HG03378 (cell line): ENCODE data around the gene KRT26.
"Not testable (repeated sequence)": the region's sequence is repeated elsewhere in the genome, so short reads cannot be mapped to it uniquely, and the experiment has no call there.

Experiments used
- ATAC-seq: cut with Tn5 transposase; IDR thresholded peaks from one replicate; pipeline ENCODE4 v1.9.1; 2021; ENCODE audit warnings: mild to moderate bottlenecking, moderate library complexity; ENCODE audit not compliant: unreplicated experiment

The KRT26 gene

DNA sequence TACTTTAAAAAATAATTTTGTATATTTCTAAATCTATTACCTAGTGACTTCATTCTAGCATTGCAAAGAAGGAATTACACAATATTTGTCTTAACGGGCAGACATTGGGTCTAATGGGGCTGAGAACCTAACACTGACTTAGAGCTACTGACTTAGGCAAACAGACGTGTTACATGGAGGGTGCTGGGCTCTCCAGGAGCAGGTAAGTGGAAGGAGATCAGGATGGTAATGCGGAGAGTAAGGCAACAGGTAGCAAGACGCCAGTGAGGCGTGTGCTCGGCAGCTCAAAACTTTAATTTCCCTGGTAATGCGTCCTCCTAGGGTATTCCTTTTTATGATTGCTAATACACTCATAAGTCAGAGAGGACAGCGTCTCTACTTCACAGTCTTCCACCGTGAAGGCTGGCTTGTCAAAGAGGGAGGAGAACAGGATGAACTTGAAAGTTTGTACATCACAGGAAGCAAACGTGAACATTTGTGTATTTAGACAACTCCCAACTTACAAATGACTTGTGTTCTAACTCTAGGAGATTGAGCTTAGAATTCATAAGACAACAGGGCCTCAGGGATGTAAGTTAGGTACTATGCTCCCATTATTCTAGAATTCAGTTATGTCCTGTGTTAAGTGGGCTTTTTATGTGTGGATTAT, 23.1 kb upstream of the KRT26 start:
- ATAC-seq, result no peak

DNA sequence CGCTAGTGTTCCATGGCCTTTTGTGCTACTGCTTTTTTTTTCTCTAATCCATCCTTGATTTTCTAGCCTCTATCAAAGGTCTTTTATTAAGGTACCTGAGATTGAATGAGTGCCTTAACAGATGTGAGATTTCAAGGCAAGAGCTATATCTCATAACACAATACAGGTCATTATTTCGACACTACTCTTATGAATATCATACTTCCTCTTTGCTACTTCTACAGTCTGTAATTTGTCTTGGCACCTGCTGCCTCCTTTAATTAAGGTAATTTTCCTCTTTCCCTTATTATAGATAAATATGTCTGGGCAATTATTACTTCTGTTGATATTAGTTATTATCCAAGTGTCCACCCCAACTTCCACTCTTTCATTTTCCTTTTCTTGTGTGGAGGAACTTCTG, 22.5 kb upstream of the KRT26 start:
- ATAC-seq, result no peak

DNA sequence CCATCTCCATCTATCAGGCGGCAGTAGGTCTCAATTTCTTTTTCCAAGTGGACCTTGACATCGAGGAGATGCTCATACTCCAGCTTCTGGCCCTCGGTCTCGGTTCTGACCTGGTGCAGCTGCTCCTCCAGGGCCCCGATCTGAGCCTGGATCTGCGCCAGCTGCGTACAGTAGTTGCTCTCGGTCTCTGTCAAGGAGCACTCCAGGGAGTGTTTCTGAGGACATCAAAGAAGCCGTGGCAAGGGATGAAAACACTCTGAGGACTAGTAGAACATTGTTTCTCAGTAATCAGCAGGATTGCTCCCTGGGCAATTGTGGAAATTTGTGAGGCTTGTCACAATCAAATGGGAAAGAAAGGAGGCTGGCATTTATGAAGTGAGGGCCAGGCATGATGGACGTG, 21.8 kb upstream of the KRT26 start:
- no peak for ATAC-seq

DNA sequence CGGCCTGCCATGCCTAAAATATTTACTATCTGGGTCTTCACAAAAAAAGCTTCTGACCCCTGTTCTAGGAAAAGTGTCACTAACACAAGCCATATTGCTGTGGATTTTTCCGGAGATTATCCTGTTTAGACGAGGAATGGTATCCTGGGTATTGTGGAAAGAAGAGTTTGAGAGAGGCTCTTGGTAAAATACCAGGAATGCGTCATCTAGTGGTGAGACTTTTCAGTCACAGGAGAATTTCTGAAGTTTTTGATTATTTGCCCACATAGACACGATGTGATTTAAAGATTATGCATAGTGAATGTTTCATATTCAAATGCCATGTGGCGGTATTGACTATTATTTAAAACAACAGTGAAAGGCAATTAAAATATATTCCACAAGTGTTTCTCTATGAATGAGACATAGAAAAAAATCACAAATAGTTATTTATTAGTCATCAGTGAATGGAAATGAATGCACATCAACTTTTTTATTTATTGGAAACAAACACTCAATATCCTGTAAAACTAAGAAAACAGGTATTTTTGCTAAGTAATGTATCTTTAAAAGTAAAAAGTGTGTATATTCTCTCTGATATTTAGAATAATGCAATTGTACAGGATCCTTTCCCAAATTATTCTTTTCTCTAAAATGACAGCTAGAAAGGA, 19.9 kb upstream of the KRT26 start:
- no peak for ATAC-seq

DNA sequence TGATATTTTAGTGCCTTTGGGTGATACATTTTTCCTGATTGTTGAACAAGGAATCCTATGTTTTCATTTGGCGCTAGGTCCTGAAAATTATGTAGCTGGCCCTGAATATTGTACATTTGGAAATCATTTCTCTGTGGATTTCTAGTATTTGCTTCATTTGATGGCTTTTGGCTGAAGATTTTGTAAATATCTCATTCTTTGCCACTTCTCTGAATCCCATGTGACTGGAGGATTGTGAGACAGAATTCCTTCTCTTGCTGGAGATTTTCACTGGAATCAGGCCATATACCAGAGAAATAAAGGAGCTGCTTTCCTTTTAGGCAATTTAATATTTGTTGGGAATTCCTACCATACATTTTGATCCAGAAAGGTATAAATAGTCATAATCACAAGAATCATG, 19.1 kb upstream of the KRT26 start:
- ATAC-seq, result no peak

DNA sequence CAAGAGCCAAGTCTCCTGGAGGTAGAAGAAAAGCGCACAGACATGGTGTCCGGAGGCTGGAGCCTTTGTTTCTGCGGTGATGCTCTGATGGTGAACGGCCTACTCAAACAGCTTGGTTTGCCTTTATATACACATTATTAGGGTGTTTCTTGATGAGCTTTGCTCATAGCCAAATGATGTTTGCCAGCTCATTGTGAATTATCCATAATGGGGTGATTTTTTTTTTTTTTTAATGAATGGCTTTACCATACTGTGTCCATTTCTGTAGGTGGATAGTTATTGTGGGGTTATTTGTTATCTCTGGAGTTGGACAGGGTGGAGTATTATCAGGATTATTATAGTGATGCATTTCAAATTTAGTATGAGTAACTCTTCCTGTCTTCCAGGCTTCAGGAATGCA, 10.4 kb upstream of the KRT26 start, which contains the start of gene KRT27:
Gene KRT27, minus strand, starts transcription at position 101 of the 400 bp plus-strand sequence. Its CDS starts 57 bp downstream, at position 44.
- no peak for ATAC-seq

DNA sequence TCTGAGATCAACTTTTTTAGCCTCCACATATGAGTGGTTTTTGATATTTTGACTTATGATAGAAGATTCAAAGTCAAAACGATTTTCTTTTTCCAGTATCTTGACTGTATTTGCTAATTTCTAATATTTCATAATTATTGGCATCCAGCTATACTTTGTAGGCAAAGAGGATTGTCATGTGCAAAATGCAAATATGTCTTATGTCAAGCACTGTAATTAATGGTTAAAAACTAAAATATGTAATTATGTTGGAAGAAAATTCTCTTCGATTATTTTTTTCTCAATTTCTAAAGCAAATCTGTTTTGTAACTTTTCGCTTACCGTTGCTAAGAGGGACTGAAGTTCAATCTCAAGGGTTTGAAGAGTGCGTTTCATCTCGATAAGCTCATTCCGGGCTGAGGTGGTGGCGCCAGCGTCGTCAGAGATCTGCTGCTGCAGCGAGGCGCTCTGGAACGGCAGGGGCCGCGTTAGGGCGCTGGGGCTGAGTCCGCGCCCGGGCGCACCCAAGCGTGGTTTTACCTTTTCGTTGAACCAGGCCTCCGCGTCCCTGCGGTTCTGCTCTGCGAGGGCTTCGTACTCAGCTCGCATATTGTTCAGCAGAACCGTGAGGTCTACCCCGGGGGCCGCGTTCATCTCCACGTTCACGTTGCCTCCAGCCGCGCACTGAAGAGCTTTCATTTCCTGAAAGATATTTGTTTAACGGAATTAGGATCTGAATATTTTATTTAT, 7.3 kb upstream of the KRT26 start:
- no peak for ATAC-seq

DNA sequence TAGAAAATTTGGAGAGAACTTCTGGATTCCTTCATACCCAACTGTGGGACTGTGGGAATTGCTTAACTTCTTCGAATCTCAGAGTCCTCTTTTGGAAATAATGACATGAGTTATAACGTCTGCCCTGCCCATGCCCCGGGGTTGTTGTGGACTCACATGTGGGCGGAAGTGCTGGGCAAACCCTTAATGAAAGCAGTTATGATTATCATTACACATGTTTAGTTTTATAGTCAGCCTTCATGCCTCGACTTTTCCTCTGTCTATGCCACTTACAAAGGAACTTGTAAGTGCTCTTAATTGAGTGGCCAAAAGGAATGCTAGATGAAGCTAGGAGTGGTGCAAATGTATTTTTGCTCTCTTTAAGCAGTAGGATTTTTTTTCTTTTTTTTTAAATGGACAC, 6.5 kb upstream of the KRT26 start:
- ATAC-seq, result no peak

DNA sequence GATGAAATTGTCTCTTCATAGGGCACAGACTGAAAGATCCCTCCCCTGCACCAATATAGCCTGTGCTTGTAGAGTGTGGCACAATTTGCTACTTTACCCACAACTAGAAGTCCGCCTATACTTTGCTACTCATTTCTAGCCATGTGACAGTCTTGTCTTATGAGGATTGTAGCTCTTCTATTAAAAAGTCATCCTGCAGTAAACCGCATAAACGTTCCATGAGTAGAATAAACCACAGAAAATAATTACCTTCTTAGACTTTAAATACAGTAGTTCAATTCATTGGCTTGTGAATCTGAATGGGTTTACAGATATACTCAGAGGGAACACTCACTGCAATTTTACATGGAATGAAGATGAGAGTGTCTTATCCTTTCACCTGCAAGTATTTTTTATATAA, 6.0 kb upstream of the KRT26 start:
- no peak for ATAC-seq

DNA sequence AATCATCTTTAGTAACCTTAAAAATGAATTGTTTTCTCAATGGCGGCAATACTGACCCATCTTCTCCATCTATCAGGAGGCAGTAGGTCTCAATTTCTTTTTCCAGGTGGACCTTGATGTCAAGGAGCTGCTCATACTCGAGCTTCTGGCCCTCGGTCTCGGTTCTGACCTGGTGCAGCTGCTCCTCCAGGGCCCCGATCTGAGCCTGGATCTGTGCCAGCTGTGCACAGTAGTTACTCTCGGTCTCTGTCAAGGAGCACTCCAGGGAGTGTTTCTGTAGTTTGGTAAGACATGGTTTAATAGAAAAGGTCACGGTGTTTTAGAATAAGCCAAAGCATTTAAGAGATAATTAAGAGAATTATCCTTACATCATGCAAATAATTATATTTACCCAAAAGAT, 5.5 kb upstream of the KRT26 start:
- no peak for ATAC-seq

DNA sequence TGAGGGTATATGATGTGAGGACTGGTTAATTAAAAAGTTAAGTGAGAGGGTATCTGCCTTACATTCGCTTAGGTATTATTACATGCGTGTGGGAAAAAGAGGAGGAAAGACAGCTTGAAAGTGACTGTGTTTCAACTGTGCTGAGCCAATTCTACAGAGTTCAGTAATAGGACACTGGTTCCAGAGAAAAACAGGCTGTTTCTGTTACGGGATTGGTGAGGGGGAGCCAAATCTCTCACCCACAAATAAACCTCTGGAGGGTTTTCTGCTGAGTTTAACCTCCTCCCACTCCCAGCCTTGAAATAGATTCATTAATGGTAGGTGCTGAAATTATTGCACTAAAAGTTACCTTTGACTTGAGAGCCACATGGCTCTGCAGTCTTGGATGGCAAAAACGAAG, 3.9 kb upstream of the KRT26 start:
- ATAC-seq, result no peak

DNA sequence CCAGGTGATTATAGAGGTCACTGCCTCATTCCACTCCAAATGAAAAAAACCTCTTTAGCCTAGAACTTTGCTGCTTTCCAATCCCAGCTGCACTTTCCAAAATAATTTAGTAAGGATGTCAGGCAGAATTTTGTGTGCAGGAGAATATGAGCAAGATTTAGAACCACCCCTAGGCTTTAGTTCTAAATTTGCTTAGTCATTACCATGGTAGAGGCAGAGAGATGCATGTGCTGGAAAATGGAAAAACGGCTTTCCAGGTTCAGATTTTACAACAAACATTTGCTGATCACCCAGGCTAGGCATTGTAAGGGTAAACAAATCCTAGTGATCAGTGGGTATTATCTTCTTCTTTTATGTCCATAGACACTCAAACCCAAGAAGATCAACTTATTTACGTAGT, 6.3 kb downstream of the KRT26 start:
- ATAC-seq, result no peak

DNA sequence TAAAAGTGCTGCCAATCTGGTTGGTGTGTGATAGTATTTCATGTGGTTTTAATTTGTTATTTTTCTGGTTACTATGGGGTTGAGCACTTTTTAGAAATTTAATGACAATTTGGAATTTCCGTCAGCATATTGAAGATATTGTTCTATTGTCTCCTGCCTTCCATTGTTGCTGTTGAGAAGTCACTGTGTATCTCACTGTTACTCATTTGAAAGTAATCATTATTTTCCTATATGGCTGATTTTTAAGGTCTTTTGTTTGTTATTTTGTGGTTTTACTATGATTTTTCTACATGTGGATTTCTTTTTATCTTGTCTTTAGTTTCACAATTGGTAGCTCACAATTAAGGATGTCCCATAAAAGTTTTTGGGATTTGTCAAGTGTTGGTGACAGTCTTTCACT, 8.2 kb downstream of the KRT26 start:
- no peak for ATAC-seq

DNA sequence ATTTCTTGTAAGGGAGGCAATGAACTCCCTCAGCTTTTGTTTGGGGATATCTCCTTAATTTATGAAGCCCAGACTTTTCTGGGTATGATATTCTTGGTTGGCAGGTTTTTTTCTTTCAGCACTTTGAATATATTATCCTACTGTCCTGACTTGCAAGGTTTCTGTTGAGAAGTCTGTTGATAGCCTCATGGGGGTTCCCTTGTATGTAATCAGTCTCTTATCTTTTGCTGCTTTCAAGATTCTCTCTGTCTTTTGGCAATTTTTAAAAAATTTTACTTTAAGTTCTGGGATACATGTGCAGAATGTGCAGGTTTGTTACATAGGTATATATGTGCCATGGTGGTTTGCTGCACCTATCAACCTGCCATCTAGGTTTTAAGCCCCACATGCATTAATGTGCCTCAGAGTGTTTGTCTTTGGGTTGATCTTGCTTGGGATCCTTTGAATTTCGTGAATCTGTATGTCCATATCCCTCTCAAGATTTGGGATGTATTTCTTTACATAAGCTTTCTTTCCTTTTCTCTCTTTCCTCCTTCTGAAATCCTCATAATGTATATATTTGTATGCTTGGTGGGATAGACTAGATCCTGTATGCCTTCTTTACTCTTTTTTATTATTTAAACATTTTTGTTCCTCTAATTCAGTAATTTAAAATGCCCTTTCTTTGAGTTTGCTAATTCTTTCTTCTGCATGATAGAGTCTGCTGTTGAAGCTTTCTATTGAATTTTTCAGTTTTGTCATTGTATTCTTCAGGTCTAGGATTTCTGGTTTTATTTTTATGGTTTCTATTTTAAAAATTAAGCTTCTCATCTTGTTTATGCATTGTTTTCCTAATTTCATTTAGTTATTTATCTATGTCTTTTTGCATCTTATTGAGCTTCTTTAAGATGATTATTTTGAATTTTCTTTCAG, 11.6 kb downstream of the KRT26 start:
- ATAC-seq, result no peak

DNA sequence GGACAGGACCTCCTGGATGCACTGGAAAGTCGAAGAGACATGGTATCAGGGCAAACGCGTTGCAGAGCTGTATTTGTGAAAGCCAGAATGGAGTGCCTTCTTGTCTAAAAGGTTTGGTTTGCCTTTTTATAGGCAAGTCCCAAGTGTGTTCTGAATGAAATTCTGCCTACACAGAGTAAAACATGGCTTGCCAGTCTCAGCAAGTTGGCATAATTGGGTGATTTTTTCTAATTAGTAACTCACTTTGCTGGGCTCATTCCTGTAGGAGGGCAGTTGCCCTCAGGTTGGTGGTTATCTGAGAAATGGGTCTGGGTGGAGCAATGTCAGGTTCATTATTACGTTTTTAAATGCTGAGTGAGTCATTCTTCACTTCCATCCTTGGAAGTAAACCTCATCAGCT, 16.8 kb downstream of the KRT26 start, which contains the start of gene KRT25:
Gene KRT25, minus strand, starts transcription at position 101 of the 400 bp plus-strand sequence. Its CDS starts 60 bp downstream, at position 41.
- ATAC-seq, result no peak

DNA sequence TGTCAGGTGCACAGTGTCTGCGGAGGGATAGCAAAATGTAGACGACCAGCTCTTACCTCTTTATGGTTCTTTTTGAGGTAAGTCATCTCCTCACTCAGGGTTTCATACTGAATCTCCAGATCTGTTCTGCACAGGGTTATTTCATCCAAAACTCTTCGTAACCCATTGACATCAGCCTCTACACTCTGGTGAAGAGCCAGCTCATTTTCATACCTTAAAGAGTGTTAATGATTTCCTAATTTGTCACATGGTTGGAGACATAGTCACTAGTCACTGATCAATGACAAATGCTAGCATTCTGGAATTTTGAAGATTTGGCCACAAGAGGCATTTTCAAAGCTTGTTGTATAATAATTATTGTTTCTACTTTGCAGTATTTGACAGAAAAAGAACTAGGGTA, 18.2 kb downstream of the KRT26 start:
- ATAC-seq, result no peak

DNA sequence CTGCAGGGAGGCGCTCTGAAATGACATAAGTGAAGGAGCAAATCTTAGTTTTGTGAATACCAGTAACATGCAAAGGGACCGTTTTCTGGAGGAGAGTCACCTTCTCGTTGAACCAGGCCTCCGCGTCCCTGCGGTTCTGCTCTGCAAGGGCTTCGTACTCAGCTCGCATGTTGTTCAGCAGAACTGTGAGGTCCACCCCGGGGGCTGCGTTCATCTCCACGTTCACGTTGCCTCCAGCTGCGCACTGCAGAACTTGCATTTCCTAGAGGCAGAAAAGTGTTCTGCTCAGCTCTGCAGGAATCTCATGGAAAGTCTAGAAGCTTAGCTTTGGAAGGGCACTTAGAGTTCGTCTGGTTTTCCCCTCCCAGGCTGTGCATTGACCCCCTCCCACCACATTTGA, 20.9 kb downstream of the KRT26 start:
- ATAC-seq, result no peak

DNA sequence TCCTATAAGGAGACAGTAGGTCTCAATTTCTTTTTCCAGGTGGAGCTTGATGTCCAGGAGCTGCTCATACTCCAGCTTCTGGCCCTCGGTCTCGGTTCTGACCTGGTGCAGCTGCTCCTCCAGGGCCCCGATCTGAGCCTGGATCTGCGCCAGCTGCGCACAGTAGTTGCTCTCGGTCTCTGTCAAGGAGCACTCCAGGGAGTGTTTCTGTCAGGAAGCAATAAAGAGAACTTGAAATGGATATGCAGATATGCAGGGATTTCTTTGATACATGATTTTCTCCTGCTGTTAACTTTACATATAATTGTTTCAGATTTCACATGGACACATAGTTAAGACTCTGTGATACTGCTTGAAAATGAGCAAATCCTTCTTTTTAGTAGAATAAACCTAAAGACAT, 21.6 kb downstream of the KRT26 start:
- ATAC-seq, result no peak

DNA sequence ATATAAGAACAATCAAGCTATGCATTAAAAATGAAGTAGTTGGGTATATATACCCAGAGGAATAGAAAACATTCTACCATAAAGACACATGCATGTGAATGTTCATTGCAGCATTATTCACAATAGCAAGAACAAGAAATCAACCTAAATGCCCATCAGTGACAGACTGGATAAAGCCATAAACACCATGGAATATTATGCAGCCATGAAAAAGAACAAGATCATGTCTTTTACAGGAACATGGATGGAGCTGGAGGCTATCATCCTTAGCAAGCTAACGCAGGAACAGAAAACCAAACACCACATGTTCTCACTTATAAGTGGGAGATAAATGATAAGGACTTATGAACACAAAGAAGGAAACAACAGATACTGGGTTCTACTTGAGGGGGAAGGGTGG, 23.3 kb downstream of the KRT26 start:
- not testable (repeated sequence) for ATAC-seq

DNA sequence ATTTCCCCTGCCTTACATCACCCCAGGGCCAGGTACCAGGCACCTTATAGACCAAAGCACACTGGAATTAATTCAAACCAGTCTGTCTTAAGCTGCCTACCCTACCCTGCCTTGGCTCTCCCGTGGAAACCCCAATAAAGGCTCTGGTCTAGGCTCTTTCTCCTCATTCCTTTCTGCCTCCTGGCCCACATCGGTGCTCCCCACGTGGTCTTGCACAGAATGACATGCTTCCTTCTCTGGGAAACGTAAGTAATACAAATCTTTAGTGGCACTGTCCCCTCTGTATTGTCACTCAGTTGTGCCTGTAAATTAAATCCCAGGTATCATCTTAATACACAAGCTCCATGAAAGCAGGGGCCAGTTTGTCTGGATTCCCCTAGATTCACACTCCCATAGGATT, 33.4 kb downstream of the KRT26 start:
- ATAC-seq, result no peak

DNA sequence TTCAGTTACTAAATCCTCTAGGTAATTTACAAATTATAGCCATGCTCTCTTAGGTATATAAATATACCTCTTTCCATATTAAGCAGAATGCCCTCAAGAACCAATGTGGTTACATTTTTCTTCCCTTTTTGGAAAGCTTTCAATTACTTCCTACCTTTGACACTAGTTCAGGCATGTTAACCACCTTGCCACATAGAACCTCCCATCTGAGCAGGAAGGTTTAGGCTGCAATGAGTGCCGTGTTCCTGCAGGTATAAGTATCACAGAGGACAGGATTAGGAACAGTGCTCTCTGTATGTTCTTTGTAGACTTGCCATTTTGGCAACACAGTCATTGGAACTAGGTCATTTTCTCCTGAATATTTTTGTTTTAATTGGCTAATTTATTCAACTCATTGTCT, 37.0 kb downstream of the KRT26 start:
- no peak for ATAC-seq
